ENCODE data around the gene OTOF.

OTOF gene

DNA sequence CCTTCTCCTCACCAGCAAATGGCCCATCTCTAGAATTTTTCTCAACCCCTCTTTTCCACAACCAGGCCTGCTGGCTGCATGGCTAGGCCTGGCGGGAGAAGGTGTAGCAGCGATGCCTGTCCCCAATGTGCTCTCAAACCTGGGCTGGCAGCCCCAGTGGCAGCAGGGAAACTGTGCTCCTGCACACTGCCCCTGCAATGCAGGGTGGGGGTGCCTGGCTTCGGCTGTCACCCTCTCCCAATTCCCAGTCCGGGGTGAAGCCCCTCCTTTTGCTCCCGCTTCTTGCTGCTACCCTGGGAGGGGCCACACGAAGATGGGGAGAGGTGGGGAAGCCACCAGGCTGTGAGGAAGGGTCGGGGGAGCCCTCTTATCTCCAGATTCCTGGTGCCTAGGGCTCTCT, 36.1 kb upstream of the OTOF start:
- Histone ChIP-seq H3K9me2 (replicated peaks; ENCODE audit: insufficient read depth, low read length) (no peaks in the 10 kb centered on the region), H3F3A (ENCODE audit: insufficient read depth, low read length) (no peaks in the 10 kb centered on the region), H3K9ac (ENCODE audit: low read length) (no peak overlapping the region), H3K4me3 (ENCODE audit: low read length) (no peak overlapping the region), H3K9me3 (replicated peaks; ENCODE audit: insufficient read depth, low read length) (no peaks in the 10 kb centered on the region), H2AFZ (ENCODE audit: low read length) (no peak overlapping the region), H3K27me3 (replicated peaks; ENCODE audit: insufficient read depth, low read length) (peaks cover 93% of the 10 kb centered on the region), H3K4me1 (ENCODE audit: low read length) (no peaks in the 10 kb centered on the region), H3K79me2 (ENCODE audit: low read length) (no peaks in the 10 kb centered on the region), H3K4me2 (ENCODE audit: low read depth, low read length) (no peak overlapping the region), H3K36me3 (replicated peaks; ENCODE audit: insufficient read depth, low read length) (no peaks in the 10 kb centered on the region), H3K27ac (ENCODE audit: low read length) (no peak overlapping the region), H4K20me1 (ENCODE audit: insufficient read depth, low read length) (no peaks in the 10 kb centered on the region)
- no peak for TF ChIP-seq EZH2 (optimal IDR thresholded peaks at IDR 0.05; ENCODE audit: low read depth, low read length)
- TF ChIP-seq, protein P1, sequence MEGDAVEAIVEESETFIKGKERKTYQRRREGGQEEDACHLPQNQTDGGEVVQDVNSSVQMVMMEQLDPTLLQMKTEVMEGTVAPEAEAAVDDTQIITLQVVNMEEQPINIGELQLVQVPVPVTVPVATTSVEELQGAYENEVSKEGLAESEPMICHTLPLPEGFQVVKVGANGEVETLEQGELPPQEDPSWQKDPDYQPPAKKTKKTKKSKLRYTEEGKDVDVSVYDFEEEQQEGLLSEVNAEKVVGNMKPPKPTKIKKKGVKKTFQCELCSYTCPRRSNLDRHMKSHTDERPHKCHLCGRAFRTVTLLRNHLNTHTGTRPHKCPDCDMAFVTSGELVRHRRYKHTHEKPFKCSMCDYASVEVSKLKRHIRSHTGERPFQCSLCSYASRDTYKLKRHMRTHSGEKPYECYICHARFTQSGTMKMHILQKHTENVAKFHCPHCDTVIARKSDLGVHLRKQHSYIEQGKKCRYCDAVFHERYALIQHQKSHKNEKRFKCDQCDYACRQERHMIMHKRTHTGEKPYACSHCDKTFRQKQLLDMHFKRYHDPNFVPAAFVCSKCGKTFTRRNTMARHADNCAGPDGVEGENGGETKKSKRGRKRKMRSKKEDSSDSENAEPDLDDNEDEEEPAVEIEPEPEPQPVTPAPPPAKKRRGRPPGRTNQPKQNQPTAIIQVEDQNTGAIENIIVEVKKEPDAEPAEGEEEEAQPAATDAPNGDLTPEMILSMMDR (IDR thresholded peaks at IDR 0.05; ENCODE audit: low read length) = no peak
- no peak for TF ChIP-seq EZH2phosphoT487 (IDR thresholded peaks at IDR 0.05; ENCODE audit: low read length)
- DNase-seq = no peak

DNA sequence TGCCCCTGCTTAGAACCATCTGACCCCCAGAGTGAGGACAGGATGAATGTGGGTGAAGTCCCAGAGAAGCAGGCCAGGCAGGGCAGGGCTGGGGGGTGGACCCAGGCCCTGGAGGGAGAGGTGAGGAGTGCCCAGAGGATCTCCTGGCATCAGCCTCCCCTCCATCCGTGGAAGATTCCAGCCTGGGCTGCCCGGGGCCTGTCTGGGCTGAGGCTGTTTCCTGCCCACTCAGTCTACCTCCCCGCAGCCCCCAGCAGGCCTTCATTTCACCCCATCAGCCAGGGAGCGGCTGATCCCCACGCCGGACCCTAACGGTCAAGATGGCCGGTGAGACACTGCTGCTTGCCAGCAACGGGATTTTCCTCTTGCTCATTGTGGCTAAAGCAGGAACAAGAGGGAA, 35.3 kb upstream of the OTOF start:
- no peaks in the 10 kb centered on the region for H3K79me2 ChIP-seq (ENCODE audit: low read length)
- H2AFZ ChIP-seq (ENCODE audit: low read length) = no peak overlapping the region
- DNase-seq = no peak
- H3K4me1 ChIP-seq (ENCODE audit: low read length) = no peaks in the 10 kb centered on the region
- H3F3A ChIP-seq (ENCODE audit: insufficient read depth, low read length) = no peaks in the 10 kb centered on the region
- no peaks in the 10 kb centered on the region for H3K9me3 ChIP-seq (replicated peaks; ENCODE audit: insufficient read depth, low read length)
- H3K36me3 ChIP-seq (replicated peaks; ENCODE audit: insufficient read depth, low read length) = no peaks in the 10 kb centered on the region
- H4K20me1 ChIP-seq (ENCODE audit: insufficient read depth, low read length) = no peaks in the 10 kb centered on the region
- no peak overlapping the region for H3K4me3 ChIP-seq (ENCODE audit: low read length)
- no peak for TF ChIP-seq EZH2 (optimal IDR thresholded peaks at IDR 0.05; ENCODE audit: low read depth, low read length)
- TF ChIP-seq, protein P1 (IDR thresholded peaks at IDR 0.05; ENCODE audit: low read length) = no peak
- TF ChIP-seq EZH2phosphoT487 (IDR thresholded peaks at IDR 0.05; ENCODE audit: low read length) = no peak
- no peak overlapping the region for H3K9ac ChIP-seq (ENCODE audit: low read length)
- H3K9me2 ChIP-seq (replicated peaks; ENCODE audit: insufficient read depth, low read length) = no peaks in the 10 kb centered on the region
- no peak overlapping the region for H3K4me2 ChIP-seq (ENCODE audit: low read depth, low read length)
- peaks cover 93% of the 10 kb centered on the region for H3K27me3 ChIP-seq (replicated peaks; ENCODE audit: insufficient read depth, low read length)
- no peak overlapping the region for H3K27ac ChIP-seq (ENCODE audit: low read length)

- Histone ChIP-seq H4K20me1 (ENCODE audit: insufficient read depth, low read length) (no peaks in the 10 kb centered on the region), H3K27ac (ENCODE audit: low read length) (no peak overlapping the region), H3K27me3 (replicated peaks; ENCODE audit: insufficient read depth, low read length) (peaks cover 90% of the 10 kb centered on the region), H3K4me1 (ENCODE audit: low read length) (no peaks in the 10 kb centered on the region), H3K9me2 (replicated peaks; ENCODE audit: insufficient read depth, low read length) (no peaks in the 10 kb centered on the region), H3F3A (ENCODE audit: insufficient read depth, low read length) (no peaks in the 10 kb centered on the region), H3K4me2 (ENCODE audit: low read depth, low read length) (no peak overlapping the region), H3K36me3 (replicated peaks; ENCODE audit: insufficient read depth, low read length) (no peaks in the 10 kb centered on the region), H2AFZ (ENCODE audit: low read length) (no peak overlapping the region), H3K4me3 (ENCODE audit: low read length) (no peak overlapping the region), H3K79me2 (ENCODE audit: low read length) (no peaks in the 10 kb centered on the region), H3K9me3 (replicated peaks; ENCODE audit: insufficient read depth, low read length) (no peaks in the 10 kb centered on the region), H3K9ac (ENCODE audit: low read length) (no peak overlapping the region)
- DNase-seq = no peak
- TF ChIP-seq EZH2 (optimal IDR thresholded peaks at IDR 0.05; ENCODE audit: low read depth, low read length) = no peak
- TF ChIP-seq, protein P1 (IDR thresholded peaks at IDR 0.05; ENCODE audit: low read length) = no peak
- no peak for TF ChIP-seq EZH2phosphoT487 (IDR thresholded peaks at IDR 0.05; ENCODE audit: low read length)
Measured at GRCh38 chr2:26511466-26511865, 33.5 kb upstream of the OTOF start.

Data from MM.1S (cell line).